Stimulated activated CD4-positive, alpha-beta T cell treated with anti-CD3 and anti-CD28 coated beads, Interleukin-2, amount 100 ng/mL, for 48 hours (primary cell): Measurements from ENCODE around the gene BCAN.

Source experiments
- DNase-seq, 2 donors: peaks; one replicate each; pipeline ENCODE4 v3.0.0-alpha.2; 2020

Gene BCAN

DNA sequence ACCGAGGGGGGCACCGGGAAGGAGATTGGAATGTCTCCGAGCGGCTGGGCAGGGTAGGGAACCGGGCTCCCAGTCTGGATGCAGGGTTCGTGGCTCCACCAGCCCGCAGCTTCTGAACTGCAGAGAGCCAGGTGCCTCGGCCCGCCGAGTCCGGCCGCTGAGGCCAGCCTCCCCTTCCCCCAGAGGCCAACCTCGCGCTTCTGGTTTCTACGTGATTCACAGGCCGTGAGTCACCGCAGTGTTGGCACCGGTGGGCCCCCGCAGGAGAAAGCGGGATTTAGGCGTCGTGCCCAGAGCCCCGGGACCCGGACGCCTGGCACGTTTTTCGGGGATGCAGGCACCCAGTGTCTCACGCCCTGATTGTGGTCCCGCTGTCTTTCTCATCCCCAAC, 63.0 kb downstream of the BCAN start:
- DNase-seq, result peak; percentile 30 to 43

DNA sequence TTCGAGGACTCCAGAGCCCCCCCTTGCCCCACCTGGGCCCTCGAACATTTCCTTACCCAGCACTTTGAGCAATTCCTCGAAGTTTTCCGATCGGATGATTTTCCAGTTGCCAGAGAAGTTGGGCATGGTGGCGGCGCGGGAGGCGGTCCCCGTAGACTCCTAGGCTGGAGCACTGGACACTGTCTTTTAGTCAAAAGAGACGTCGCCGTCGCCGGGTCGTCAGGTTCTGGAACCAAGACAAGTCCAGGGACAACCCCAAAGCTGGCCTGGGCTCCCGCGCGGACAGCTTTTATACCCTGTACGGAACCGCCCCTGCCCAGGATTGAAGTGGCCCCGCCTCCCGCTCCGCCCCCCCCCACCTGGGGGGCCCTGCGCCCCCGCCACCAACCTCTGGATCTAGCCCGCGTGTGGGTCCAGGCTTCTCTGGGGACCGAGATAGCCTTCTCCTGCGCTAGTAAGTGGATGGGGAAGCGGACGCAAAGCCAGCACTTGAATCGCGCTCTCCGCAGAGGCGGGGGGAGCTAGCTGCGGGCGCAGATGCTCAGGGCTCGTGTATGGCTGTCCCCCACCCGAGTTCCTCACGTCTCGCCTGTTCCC, 63.5 kb downstream of the BCAN start, which contains the start of gene CRABP2:
CRABP2 (minus strand) TSS at position 263 of the 597 bp plus-strand sequence; CDS start at position 126, 137 bp downstream.
- DNase-seq, result peak; percentile 18 to 33

DNA sequence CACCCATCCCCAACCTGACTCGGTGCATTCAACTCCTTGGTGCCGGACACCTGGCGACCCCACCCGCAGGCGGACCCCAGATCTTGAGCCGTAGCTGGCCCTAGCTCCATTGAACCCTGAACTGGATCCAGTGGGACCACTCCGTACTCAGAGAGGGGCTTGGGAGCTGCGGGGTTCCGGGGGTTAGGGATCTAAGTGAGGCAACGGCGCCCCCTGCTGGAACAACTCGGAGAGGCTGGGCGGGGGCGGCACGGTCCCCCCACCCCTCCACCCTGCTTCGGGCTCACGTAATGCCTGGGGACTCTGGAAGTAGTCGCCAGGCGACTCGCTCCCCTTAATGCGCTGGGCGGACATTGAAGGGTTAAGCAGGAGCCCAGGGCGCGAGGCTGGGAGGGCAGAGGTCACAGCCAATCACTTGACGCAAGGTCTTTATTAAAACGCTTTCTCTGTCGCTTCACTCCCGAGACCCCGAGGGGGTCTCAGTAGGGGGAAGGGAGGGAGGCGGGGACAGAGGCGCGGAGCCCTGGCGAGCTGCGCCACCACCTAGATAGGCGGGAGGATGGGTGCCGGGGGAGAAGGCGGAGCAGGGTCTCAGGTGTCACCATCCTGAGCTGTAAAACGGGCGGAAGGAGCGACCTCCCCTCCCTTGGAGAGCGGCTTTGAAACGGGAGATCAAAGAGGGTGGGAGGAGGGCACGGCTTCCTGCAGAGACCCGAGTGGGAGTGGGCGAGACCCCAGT, 64.2 kb downstream of the BCAN start:
- peak; percentile 77 to 79 for DNase-seq

DNA sequence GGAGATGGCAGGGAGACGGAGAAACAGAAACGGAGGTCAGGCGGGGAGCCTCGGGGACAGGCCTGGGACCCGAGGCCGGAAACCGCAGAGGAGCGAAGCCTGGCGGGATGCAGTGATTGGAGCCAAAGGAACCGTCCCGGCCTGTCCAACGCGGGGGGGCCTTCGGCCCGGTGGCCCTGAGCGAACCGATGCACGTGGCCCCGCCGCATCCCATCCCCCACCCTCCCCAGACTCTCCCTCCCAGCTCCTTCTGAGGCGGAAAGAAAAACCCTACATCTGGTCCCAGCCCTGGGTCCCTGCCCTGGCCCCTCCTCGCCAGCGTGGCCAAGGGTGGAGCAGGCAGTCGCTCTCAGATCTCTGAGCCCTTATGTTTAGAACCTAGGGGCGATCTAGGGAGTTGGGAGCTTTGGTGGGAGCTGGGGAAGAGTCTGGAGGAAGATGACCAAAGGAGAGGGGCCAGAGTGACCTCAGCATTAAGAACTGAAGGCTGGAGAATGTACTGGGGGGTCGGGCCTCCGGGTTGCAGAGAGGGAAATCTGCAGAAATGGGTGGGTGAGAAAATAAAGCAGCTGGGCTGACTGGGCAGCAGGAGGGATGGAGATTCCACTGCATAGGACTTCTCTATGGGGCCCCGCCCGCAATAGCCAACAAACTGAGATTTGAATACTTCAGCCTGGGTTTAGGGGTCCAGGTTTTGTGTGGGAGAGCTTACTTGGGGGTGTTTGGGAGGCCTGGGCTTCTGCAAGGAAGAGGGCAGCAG, 64.9 kb downstream of the BCAN start:
- DNase-seq, result no peak

DNA sequence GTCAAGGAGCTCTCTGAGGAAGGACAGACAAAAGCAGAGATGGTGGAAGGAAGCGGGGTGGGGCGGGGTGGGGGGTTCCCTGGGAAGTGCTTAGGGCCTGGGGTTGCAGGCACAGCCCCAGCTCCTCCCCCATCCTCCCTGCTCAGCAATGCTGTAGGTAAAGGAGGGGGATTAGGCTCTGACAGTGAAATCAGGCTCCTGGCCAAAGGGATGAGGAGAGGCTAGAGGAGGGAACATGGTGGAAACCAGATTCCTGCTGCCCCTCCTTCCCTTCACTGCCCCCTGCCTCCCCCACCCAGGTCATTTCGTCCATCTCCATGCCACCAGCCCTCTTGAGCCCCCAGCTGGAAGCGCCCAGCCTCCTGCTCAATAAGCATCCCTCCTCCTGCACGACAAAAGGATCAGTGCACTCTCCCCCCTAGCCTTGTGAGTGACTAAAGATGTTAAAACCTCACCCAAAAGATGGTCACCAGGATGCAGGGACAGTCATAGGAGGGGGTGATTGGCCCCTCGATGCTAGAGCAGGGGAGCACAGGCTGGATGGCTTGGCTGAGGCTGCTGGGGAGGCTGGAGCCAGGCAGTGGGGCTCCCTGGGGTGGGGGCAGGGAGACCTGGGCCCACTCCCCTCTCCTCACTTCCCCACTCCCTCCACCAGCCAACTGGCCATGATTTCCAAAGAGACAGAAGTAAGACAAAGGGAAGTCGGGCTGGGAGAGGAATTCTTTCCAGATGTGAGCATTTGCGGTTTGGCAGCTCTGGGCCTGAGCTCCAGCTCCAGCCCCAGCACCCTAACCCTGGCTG, 65.7 kb downstream of the BCAN start:
- DNase-seq, result no peak

DNA sequence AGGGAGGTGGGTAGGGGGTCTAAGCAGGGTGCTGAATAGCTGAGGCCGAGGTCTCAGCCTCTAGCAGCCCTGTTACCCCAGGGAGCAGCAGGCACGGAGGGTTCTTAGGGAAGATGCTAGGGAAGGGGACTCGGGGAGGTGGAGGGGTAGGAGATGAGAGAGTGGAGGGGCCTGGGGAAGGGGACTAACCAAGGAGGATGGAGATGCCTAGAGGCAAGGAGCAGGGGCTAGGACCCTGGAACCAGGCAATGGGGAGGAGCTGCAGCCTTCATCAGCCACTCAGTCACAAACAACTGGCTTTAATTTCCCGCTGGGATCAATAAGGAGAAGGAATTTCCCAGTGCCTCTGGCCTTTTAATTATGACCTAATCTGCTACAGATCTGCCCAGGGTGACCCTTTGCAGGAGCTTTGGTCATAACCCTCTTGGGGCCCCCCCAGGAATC, 66.3 kb downstream of the BCAN start:
- no peak for DNase-seq

DNA sequence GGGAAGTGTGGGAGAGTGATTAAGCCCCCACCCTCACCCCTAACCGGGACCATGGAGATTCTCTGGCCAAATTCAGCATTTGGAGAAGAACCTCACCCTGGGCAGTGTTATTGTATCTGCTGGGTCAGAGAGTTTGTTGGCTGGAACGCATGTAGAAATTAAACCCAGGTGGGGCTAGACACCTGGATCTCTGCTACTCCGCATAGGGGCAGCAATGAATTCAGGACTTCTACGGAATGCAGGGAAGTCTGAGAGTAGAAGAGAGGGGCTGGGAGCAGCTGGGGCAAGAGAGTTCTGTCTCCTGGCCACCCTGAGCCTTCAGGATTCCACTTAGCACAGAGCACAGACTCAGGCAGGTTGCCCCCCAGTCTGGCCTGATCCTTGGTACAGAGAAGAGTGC, 67.1 kb downstream of the BCAN start:
- DNase-seq, result no peak
